NCI-H1417 (cell line): ENCODE measurements around the gene TRIM58.

ENCODE experiments used
- DNase-seq, 3 experiments: peaks; one replicate each; lab custom pipeline; 2025; lab: John Stamatoyannopoulos, UW

TRIM58 gene

GRCh38 chr1:247857069-247857984 is at the start of gene TRIM58:
Gene TRIM58 (plus strand): TSS chr1:247857187. CDS start chr1:247857247, 60 bp downstream.
- DNase-seq: no peak

DNA sequence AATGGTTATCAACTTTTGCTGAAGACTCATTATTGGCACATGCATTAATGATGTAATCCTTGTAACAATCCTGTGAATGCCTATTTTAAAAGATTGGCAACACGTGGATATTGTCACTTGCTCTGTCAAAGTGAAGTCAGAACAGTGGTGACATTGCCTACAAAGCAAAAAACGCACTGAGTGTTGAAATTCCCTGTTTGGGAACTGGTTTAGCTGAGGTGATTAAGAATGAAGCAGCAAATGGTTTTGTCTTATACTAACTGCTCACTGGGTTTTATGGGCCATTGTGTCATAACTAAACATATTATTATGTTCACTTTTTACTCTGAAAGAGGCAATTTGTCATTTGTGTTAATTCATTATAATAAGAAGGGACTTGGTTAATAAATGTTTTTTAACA is 44.4 kb upstream of the TRIM58 start:
- no peak for DNase-seq

DNA sequence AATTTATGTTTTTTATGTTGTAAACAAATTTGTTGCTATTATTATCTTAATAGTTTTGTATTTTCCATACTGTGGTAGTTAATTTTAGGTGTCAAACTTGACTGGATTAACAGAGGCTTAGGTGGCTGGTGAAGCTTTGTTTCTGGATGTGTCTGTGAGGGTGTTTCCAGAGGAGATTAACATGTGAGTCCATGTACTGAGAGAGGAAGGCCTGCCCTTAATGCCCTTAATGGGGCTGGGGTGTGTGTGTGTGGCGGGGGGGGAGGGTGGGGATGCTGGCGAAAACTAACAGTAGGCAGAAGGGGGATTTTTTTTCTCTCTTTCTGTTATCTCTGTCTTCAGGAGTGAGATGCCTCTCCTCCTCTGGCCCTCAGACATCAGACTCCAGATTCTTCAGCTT is 34.9 kb upstream of the TRIM58 start:
- DNase-seq: no peak

DNA sequence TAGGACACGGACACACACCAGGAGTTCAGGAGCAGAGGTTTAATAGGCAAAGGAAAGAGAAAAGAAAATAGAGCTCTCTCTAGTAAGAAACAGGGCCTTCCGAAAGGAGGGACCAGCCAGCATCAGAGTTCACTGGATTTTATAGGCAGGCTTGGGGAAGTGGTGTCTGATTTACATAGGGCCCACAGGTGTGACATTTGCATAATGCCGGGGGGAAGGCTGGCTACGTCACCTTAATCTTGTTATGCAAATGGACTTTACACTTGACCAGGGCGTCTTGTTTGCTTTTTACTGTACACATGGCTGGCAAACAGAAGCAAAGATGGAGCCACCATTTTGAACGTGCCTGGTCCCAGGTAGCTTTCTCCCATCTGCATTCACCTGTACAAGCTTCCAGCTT is 33.0 kb upstream of the TRIM58 start, which contains the start of gene OR14A16:
Gene OR14A16, minus strand, starts transcription at position 97 of the 400 bp plus-strand sequence. CDS start 8,390 bp downstream, outside the sequence.
- no peak for DNase-seq

GRCh38 chr1:247825362-247825761 is 31.6 kb upstream of the TRIM58 start:
- no peak for DNase-seq

- no peak for DNase-seq
These were observed 27.3 kb upstream of the TRIM58 start for GRCh38 chr1:247829656-247830055.

DNA sequence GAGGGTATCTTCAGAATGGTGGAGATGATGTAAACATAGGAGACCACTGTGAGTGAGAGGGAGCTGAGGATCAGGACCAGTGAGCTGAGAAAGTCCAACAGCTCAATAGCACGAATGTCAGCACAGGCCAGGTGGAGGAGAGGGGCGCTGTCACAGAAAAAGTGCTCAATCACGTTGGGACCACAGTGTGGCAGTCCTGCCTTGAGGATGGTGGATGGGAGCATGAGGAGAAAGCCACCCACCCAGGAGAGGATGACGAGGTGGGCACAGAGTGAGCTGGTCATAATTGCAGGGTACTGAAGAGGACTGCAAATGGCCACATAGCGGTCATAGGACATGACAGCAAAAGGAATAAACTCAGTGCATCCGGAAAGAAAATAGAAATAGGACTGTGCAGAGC is 23.4 kb upstream of the TRIM58 start:
- no peak for DNase-seq

GRCh38 chr1:247840818-247841217 is 16.2 kb upstream of the TRIM58 start:
- DNase-seq: no peak

GRCh38 chr1:247841796-247842195 is 15.2 kb upstream of the TRIM58 start, which contains the start of gene OR11L1:
Gene OR11L1 (minus strand): TSS chr1:247841896. CDS start chr1:247841896, 0 bp downstream.
- DNase-seq: no peak

GRCh38 chr1:247843411-247843810 is 13.6 kb upstream of the TRIM58 start:
- DNase-seq: no peak

DNA sequence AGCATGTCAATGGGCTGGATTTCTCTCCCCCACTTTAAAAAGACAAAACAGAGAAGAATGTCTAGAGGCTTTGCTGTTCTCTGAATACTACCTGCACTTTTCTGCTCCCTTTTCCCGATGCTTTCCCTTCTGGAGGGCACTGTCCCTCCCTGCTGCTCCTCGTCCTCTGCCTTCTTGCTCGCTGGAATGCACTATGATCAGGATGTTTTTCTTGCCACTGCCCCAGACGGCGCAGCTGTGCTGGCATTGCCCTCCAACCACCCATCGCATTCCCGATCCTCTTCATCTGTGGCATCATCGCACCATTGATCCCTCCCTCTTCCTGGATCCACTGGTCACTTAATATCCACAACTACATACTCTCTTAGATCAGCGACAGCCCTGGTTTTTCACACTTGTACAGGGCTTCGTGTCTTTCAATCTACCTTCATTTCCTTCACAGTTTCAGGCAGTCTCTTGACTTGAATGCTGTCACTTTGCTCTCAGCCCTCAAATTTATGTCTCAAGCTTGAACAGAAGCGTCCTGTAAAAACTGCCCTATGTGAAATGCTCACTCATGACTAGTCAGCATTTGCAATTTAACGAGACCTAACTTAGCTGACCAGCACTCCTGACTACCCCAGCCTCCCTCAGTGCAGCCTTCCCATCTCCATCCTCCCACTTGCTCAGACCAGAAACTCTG is 11.8 kb upstream of the TRIM58 start:
- DNase-seq: no peak

GRCh38 chr1:247845693-247846017 is 11.3 kb upstream of the TRIM58 start:
- no peak for DNase-seq

GRCh38 chr1:247848346-247848745 is 8.6 kb upstream of the TRIM58 start:
- DNase-seq: no peak

GRCh38 chr1:247849616-247850015 is 7.4 kb upstream of the TRIM58 start:
- no peak for DNase-seq

- no peak for DNase-seq
These were observed 2.0 kb upstream of the TRIM58 start for GRCh38 chr1:247854899-247855545.

GRCh38 chr1:247855911-247856310 is 1.1 kb upstream of the TRIM58 start:
- DNase-seq: no peak

DNA sequence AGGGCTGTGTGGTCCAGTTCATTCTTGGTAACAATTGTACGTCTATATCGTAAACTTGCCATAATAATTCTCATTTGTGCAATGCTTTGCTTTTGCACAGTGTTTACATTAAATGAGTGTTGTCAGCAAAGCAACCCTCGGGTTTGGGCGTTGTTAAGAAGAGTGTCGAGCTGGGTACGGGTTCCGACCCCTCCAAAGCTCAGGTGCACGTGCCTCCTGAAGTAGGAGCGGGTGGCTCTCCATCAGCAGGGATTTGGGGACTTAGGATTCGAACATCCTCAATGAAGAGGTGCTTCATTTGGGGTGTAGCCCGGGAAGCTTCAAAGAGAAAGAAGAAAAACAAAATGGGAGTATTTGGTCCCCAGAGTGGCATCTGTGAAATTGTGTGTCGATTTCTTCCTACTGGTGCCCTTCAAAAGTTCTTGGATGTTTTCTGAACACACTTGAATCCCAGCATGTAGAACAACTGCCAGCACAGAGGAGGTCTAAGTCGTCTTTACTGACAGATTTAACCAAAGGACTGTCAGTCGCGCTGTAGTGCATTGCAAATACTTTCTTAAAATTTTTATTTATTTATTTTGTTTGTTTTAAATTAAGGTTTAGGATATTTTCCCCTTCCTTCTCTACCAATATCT is 1.1 kb downstream of the TRIM58 start:
- DNase-seq: no peak

GRCh38 chr1:247862756-247863155 is 5.8 kb downstream of the TRIM58 start:
- DNase-seq: no peak

GRCh38 chr1:247864644-247865043 is 7.7 kb downstream of the TRIM58 start:
- no peak for DNase-seq

GRCh38 chr1:247865416-247865815 is 8.4 kb downstream of the TRIM58 start:
- no peak for DNase-seq

- DNase-seq: no peak
These were observed 26.4 kb downstream of the TRIM58 start for GRCh38 chr1:247883346-247883745.

GRCh38 chr1:247884797-247885413 is 27.9 kb downstream of the TRIM58 start:
- DNase-seq: no peak
